GM21737 (cell line): ENCODE measurements around the gene TRPM3.

Experiments
- ATAC-seq: cut with Tn5 transposase; IDR thresholded peaks from one replicate; pipeline ENCODE4 v1.9.1; 2021; ENCODE audit warnings: mild to moderate bottlenecking, moderate library complexity; ENCODE audit not compliant: unreplicated experiment

Gene TRPM3

GRCh38 chr9:70498866-70499265 is 622.6 kb downstream of the TRPM3 start:
- no peak for ATAC-seq

- ATAC-seq, result no peak
Observed at GRCh38 chr9:70496244-70496643, 625.2 kb downstream of the TRPM3 start.

GRCh38 chr9:70495514-70495913 is 625.9 kb downstream of the TRPM3 start:
- no peak for ATAC-seq

- ATAC-seq, result no peak
Observed at GRCh38 chr9:70494221-70494620, 627.2 kb downstream of the TRPM3 start.

GRCh38 chr9:70493029-70493428 is 628.4 kb downstream of the TRPM3 start:
- ATAC-seq, result no peak

- no peak for ATAC-seq
Observed at GRCh38 chr9:70492319-70492777, 629.1 kb downstream of the TRPM3 start.

GRCh38 chr9:70491426-70492318 is 629.7 kb downstream of the TRPM3 start:
- no peak for ATAC-seq

DNA sequence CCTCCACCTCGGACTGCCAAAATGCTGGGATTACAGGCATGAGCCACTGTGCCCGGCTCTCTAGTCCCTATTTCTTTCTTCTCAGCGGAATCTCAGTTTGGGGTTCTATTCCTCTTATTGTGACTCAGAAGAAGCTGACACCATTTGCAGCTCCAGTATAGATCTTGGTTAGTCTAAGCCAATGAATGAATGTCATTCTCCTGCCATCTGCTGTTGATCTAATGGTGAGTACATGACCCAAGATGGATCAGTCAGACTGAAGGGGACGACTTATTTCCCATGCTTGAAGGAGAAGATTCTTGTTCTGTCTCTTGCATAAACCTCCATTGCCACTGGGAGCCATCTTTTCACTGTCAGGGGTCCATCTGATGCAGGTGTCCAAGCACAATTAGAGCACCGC is 630.9 kb downstream of the TRPM3 start:
- ATAC-seq, result no peak

GRCh38 chr9:70488793-70489105 is 632.7 kb downstream of the TRPM3 start:
- no peak for ATAC-seq

DNA sequence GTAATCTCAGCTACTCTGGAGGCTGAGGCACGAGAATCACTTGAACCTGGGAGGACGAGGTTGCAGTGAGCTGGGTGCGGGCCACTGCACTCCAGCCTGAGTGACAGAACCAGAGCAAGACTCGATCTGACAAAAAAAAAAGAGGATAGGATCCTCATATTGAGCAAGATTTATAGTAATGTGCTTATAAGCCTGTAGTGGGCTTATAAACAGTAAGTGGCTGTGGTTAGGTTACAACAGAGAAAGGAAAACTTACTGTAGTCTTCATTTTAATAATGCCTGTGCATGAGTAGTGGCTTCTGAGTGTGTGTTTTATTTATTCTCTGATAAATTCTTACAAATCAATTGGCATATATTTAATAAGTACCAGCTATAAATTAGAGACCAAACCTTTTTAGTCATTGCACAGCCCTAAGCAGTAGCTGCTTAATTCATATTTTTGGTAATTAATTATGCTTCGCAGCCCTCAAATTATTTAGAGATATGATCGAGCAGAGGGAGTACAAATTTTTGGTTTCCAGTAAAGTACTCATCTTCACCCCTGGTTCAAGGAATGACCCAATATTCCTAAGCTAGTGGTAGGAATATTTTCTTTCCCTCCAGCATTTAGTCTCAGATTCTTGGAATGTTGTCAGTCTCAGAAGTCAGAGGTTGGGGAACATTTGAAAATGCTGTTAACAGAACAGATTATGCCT is 633.2 kb downstream of the TRPM3 start:
- no peak for ATAC-seq

- no peak for ATAC-seq
Observed at GRCh38 chr9:70486127-70486526, 635.3 kb downstream of the TRPM3 start.

DNA sequence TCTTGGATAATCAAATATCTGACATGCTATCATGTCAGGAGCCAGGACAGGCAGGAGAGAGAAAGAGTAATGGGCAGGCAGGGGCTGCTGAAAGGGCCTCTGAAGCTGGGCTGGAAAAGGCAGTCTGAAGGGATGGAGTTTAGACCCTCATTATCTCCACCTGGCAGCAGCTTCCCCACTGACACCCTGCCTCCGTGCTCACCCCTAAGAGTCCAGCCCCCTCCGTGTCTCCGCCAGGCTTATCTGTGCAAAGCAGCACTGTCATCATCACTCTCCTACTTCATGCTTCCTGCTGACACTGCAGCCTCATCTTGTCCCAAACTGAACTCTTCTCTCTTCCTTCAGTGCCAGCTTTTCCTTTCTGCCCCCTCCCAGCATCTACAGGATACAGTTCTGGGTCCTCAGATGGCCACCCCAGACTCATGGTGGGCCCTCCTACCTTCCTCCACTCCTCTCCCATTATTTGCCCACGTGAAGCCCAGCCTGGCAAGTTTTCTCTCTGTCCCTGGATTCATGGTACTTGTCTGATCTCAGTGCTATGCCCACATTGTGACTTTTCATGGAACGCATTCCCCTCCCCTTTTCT is 636.1 kb downstream of the TRPM3 start:
- ATAC-seq, result no peak

- no peak for ATAC-seq
Observed at GRCh38 chr9:70484232-70485130, 636.9 kb downstream of the TRPM3 start.

DNA sequence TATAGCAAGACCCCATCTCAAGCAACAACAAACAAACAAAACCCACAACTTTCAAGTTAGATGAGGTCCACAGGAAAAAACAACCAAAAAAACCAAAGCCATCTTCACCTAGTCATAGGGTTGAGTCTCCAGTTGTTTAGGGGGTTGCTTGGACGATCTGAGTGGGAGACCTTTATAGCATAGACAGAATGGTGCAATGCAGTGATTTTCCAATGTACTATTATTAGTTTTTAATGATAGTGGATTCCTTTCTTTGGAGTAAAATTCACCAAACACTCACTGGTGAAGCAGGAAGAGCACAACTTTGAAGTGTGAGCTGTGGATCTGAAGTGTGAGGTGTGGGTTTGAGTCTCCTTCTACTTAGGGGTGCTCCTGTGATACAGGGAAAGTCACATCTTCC is 640.0 kb downstream of the TRPM3 start:
- ATAC-seq, result no peak

DNA sequence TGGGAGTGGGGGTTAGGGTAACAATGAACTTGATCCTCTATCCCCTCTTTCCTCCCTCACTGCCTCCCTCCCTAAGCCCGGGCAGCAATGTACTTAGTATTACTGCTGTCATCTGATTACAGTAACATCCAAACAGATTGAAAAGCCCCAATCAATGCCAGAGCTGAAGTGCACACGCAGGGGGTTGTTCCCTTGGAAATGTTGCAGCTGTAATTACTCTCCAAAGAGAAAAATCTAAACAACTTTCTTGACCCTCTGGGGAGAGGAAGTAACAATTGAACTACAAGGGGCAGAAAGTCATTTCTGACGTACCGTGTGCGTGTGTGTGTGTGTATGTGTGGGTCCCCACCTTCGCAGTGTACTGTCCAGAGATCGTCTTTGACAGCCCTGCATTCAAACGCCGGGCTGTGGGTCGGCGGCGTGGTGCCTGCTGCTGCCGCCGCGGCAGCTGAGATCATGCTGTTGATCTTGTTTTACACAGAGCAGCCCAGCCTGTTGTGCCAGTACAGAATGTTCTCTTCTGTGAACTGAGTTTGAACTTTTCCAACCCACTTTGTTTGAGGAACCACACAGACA is 640.9 kb downstream of the TRPM3 start:
- no peak for ATAC-seq

GRCh38 chr9:70479880-70480291 is 641.5 kb downstream of the TRPM3 start:
- ATAC-seq, result no peak
